ENCODE measurements around the gene RBM24. TPM values are rescaled to one million over a fixed set of nuclear protein-coding genes. Genes with fewer than 3 reads are reported as not detected.

The RBM24 gene
- total RNA-seq, 1 experiment from 2014 or later = 0.48 TPM

GRCh38 chr6:17336425-17336824, 55.3 kb downstream of the RBM24 start:
- Histone ChIP-seq H2AK5ac (ENCODE audit: insufficient read length, low read length) (no peak overlapping the region), H3K4me2 (ENCODE audit: insufficient read depth, insufficient read length, low read length) (no peak overlapping the region), H3K27ac (ENCODE audit: insufficient read length, low read depth, low read length) (no peak overlapping the region), H3K14ac (ENCODE audit: insufficient read depth, low read length) (no peak overlapping the region), H3K9ac (ENCODE audit: extremely low read depth, insufficient read length, low read length) (no peak overlapping the region), H3K79me1 (ENCODE audit: insufficient read depth, low read depth, low read length, poor library complexity, severe bottlenecking) (no peaks in the 10 kb centered on the region), H3K79me2 (ENCODE audit: insufficient read depth, low read length) (no peaks in the 10 kb centered on the region), H4K91ac (ENCODE audit: insufficient read length, low read depth, low read length) (no peak overlapping the region), H3K4me1 (ENCODE audit: insufficient read depth, low read length) (no peaks in the 10 kb centered on the region), H4K5ac (ENCODE audit: insufficient read length, low read depth, low read length) (no peak overlapping the region), H2AFZ (ENCODE audit: low read length) (no peak overlapping the region), H3K27me3 (ENCODE audit: insufficient read depth, low read length) (no peaks in the 10 kb centered on the region), H3T11ph (ENCODE audit: low read length) (no peak overlapping the region), H3K23ac (ENCODE audit: insufficient read length, low read depth, low read length) (no peak overlapping the region), H3K4ac (ENCODE audit: low read depth, low read length) (no peak overlapping the region), H3K9me3 (ENCODE audit: control insufficient read depth, low read depth, low read length) (no peaks in the 10 kb centered on the region), H3K56ac (ENCODE audit: insufficient read length, low read depth, low read length) (no peak overlapping the region), H3K18ac (ENCODE audit: insufficient read length, low read depth, low read length) (no peak overlapping the region), H4K8ac (replicated peaks; ENCODE audit: insufficient read length, low read depth, low read length) (no peak overlapping the region), H2BK15ac (ENCODE audit: low read depth, low read length) (no peak overlapping the region), H4K20me1 (ENCODE audit: control insufficient read depth, insufficient read depth, insufficient read length) (no peaks in the 10 kb centered on the region), H3K23me2 (ENCODE audit: insufficient read length, low read depth, low read length, poor library complexity, severe bottlenecking) (no peaks in the 10 kb centered on the region), H2BK12ac (ENCODE audit: insufficient read length, low read depth, low read length) (no peak overlapping the region), H2BK5ac (ENCODE audit: insufficient read length, low read length) (no peak overlapping the region), H2BK20ac (ENCODE audit: low read depth, low read length, poor library complexity, severe bottlenecking) (no peak overlapping the region), H2BK120ac (ENCODE audit: low read depth, low read length, poor library complexity, severe bottlenecking) (no peak overlapping the region)
- no peak for TF ChIP-seq CTCF (conservative IDR thresholded peaks at IDR 0.05)
- Mint-ChIP-seq H3K36me3 (ENCODE audit: insufficient read depth in 1 of 3, low read depth in 3 of 3) (peaks cover 0 to under 1% (median 0%) of the 10 kb centered on the region in 3 experiments; a peak in 4 of 7 replicates), H3K27ac (no peak overlapping the region), H3K4me3 (no peak overlapping the region), H3K9me3 (peaks cover 10 to 11% of the 10 kb centered on the region in 2 experiments), H3K4me1 (no peaks in the 10 kb centered on the region), H3K27me3 (ENCODE audit: low read depth) (no peaks in the 10 kb centered on the region; the same call in 1 of the 2 replicates)
- no CpG with 5 or more reads among the region's 2 CpGs for WGBS (ENCODE audit: extremely low coverage, insufficient read length, low lambda C conversion rate)
- DNase-seq = no peak
